GM18508 (cell line): Measurements from ENCODE around the gene RARS1.
"Not testable (repeated sequence)": the region's sequence is repeated elsewhere in the genome, so short reads cannot be mapped to it uniquely, and the experiment has no call there.

ENCODE experiments used
- ATAC-seq: cut with Tn5 transposase; IDR thresholded peaks from one replicate; pipeline ENCODE4 v1.9.1; 2021; ENCODE audit warnings: moderate number of reproducible peaks; ENCODE audit not compliant: insufficient read depth, unreplicated experiment

Gene RARS1

DNA sequence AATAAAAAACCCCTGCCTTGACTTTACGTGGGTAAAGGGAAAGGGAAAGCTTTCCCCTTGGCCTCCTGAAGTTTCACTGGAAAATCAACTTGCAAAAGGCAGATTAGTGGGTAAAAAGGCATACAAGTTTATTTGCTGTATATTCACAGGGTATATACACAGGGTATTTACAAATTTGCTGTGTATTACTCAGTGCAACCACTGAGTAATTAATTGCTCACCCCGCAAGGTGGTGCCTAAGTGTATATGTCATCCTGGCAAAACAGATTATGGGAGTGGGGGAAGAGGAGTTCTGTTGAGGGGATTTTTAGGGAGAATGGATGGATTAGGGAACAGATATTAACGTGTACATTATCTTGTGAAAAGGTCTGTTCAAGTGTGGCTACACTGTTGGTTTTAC, 7.1 kb upstream of the RARS1 start:
- ATAC-seq = no peak

- no peak for ATAC-seq
These were observed 5.7 kb upstream of the RARS1 start for GRCh38 chr5:168480601-168481000.

DNA sequence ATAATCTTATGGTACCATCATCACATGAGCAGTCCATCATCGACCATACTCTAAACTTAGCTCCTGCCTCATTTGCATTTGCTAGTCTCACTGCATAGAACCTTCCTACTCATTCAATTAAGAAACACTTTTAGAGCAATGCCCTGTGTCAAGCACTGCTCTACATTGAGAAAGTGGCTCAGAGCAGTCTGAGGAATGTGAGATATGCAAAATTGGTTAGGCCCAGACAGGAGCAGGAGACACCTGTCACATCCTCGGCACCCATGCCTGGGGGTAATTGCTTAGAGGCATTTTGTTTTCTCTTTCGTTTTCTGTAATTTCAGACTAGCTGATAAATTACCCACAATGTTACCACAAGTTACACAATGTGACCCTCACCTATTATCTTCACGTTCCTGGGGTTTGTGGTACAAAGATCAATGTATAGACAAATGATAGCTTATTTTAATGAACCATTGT, 4.9 kb upstream of the RARS1 start:
- peak; percentile 87 for ATAC-seq

DNA sequence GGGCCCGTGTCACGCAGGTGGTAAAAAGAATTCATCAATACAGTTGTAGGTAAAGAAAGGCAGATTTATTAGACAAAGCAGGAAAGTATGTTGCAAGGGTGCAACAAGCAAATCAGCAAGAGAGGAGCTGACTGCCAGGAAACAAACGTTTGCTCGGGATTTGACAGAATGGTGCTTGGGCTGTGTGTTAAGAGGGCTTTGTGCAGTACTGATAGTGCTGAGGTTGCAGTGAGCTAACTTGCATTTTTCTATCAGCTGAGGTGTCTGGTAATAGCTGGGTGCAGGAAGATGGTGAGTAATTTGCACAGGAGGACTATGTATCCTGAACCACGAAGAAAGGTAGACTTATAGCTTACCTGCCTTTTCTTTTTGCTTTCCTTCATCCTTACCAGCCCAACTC, 3.9 kb upstream of the RARS1 start:
- no peak for ATAC-seq

DNA sequence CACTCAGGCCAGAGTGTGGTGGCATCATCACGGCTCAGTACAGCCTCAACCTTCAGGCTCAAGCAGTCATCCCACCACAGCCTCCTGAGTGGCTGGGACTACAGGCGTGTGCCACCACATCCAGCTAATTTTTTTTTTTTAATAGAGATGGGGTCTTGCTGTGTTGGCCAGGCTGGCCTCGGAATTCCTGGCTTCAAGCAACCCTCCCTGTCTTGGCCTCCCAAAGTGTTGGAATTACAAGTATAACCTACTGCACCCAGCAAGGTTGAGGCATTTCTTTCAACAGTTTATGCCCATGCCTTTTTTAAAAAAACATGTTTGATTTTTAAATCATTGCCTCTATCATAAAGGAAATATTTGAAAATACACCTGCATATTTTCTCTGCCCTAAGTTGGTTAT, 2.8 kb downstream of the RARS1 start:
- ATAC-seq = no peak

DNA sequence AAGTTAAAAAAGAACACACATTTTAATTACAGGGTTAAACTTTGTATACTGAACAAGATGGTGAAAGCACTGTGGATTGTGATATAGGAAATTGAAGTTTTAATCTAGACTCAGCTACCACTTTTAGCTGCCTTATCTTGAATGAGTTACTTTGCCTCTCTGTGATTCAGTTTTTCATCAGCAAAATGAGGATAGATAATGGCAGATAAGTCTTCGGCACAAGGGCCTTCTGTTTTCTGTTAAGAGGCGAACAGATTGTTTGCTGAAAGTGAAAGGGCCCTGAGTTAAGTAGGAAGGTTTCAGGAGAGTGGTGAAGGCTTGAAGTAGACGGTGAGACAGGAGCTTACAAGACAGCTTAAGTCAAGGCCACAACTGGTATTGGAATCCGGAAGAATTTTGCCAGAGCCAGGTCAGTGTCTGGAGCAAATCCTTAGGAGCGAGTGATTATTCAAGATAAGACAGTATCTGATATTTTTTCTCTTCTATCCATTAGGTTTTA, 7.8 kb downstream of the RARS1 start:
- no peak for ATAC-seq

- ATAC-seq = no peak
These were observed 16.4 kb downstream of the RARS1 start for GRCh38 chr5:168502563-168503237.

DNA sequence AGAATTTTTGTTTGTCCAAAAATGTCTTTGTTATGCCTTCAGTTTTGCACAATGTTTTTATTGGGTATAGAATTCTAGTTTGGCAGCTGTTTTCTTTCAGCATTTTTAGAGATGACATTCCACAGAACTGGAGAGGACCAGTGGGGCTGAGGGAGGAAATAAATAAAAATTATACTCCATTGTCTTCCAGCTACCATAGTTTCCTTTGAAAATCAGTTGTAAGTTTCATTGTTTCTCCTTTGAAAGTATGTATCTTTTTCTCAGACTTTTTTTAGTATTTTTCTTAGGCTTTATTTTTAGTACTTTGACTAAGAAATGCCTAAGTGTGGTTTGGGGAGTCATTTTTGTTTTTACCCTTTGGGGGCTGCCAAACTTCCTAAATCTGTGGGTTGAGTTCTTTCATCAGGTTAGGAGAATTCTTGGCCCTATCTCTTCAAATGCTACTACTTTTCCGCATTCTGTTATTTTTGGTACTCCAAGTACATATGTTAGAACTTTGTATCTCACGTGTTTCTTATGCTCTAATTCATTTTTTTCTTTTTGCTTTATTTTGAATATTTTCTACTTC, 27.7 kb downstream of the RARS1 start:
- ATAC-seq = no peak

DNA sequence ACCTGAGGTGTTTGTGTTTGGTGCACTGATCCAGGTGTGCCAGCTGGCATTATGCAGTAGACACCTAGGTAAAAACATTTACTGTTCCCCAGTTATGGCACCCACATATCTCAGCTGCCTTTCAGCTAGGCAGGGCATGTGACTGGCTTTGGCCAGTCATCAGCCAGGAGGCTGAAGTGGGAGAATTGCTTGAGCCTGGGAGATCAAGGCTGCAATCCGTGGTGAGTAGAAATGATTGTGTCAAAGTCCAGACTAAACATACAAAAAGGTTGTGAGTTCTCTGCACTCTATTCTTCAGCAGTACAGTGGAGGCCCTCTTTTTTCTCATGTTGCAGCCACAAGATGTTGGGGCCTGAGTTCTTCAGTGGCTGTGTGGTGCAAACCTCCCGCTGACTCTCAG, 39.6 kb downstream of the RARS1 start:
- ATAC-seq = no peak

- no peak for ATAC-seq
These were observed 41.6 kb downstream of the RARS1 start for GRCh38 chr5:168527756-168528295.

DNA sequence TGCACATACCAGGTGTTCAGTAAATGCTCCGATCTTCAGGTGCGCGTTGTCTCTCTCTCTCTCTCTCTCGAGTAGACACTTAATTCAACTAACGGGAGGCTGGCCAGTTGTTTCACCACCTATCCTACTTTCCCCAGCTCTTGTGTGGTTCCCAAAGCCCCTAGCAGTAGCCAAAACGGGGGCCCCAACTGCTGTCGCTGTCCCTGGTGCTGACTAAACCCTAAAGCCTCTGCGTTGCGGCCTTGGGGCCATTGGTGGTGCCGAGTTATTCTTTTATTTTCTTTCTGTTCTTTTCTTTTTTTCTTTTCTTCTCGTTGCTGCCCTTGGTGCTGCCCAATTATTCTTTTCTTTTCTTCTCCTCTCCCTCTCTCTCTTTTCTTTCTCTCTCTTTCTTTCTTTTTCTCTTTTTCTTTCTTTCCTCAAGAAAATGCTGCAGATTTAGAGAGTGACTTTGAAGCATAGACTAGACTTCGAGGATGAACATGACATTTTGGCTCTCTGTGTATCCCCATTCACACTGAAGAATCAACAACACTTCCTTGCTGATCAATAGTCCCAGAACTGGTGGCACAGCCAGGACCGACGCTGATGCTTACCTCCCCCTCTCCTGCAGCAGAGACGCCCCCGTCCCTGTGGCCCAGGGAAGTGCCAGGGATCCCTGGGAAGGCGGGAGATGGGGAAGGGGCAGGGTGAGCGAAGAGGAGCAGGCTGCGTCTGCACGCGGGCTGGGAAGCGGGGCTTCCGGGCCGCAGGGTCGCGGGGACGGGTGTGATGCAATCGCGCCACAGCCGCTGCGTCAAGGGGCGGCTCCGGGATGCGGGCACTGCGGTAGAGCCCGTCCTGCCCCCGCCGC, 42.5 kb downstream of the RARS1 start, which contains the start of gene FBLL1:
Gene FBLL1, plus strand, starts transcription at position 785 of the 853 bp plus-strand sequence. CDS start 200 bp downstream, outside the sequence.
- no peak for ATAC-seq

DNA sequence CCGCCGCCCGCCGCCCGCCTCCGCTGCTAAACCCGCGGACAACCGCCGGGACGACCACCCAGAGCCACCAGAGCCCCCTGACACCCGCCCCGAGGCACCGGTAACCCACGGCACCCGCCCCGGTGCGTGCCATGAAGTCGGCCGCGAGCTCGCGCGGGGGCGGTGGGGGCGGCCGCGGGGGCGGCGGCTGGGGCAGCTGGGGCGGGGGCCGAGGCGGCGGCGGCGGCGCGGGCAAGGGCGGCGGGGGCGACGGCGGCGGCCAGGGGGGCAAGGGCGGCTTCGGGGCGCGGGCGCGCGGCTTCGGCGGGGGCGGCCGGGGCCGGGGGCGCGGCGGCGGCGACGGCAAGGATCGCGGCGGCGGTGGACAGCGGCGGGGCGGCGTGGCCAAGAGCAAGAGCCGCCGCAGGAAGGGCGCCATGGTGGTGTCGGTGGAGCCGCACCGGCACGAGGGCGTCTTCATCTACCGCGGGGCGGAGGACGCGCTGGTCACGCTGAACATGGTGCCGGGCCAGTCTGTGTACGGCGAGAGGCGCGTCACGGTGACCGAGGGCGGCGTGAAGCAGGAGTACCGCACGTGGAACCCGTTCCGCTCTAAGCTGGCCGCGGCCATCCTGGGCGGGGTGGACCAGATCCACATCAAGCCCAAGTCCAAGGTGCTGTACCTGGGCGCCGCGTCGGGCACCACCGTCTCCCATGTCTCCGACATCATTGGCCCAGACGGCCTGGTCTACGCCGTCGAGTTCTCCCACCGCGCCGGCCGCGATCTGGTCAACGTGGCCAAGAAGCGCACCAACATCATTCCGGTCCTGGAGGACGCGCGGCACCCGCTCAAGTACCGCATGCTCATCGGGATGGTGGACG, 43.3 kb downstream of the RARS1 start:
- no peak for ATAC-seq

DNA sequence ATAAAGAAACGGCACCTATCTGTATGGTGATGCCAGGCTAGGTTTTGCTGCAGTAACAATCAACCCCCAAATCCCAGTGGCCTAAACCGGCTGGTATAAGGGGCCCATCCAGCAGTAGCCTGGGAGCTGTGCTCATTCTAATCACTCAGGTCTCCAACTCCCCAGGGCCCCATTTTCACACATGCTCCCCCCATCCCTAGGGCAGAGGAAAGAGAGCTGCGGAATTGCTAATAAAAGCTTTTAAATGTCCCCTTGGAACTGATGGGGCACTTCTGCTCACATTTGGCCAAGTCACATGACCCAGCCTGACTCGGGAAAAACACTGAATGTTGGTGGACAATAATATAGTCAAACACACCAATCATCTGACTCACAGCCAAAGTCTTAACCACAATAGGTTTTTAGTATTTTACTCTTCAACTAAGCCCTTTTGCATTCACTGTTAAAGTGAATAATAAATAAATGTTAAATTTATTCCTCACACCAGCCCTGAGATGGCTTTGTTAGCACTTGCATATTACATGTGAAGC, 44.4 kb downstream of the RARS1 start:
- no peak for ATAC-seq

DNA sequence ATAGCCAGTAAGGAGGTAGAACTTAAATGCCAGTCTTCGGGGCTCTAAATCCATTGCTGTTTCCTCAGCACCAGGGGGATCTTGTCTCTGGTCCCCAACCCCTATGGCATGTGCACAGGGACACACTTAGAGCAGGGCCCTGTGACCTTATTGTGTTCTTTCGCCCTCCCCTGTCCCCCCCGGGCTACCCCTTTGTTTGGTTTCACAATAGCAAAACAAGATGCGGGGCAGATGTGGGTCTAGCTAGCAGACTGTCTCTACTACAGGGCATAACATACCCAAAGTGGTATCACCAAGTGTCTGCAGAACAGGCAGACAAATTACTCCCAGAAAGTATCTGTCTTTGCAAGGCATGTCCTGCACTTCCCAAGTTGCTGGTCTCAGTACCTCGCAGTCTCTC, 44.9 kb downstream of the RARS1 start:
- ATAC-seq = no peak

- no peak for ATAC-seq
These were observed 46.0 kb downstream of the RARS1 start for GRCh38 chr5:168531987-168532864.

DNA sequence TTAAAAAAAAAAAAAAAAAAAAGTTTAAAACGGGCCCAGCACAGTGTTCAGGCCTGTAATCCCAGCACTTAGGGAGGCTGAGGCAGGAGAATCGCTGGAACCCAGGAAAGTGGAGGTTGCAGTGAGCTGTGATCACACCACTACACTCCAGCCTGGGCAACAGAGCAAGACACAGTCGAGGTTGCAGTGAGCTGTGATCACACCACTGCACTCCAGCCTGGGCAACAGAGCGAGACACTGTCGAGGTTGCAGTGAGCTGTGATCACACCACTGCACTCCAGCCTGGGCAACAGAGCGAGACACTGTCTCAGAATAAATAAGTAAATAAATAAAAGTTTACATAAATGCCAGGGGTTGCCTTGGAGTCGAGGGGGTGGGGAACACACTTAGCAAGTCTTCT, 48.1 kb downstream of the RARS1 start:
- ATAC-seq = not testable (repeated sequence)

DNA sequence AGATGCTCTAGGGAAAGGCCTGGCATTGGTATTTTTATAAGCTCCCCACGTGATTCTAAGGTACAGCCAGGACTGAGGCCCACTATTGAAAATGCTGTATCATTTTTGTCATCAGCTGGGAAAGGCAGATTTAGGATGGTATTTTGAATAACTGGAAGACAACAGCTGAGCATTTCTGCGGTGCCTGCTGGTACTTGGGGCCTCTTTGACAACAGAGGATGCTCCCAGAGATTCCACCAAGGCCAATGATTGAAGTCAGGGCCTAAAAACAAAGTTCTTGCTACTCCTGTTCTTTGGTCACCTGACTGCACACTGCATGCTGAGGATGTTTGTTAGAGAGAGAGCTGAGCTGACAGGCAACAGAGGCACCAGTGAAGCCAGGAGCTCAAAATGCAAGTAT, 50.9 kb downstream of the RARS1 start:
- no peak for ATAC-seq

DNA sequence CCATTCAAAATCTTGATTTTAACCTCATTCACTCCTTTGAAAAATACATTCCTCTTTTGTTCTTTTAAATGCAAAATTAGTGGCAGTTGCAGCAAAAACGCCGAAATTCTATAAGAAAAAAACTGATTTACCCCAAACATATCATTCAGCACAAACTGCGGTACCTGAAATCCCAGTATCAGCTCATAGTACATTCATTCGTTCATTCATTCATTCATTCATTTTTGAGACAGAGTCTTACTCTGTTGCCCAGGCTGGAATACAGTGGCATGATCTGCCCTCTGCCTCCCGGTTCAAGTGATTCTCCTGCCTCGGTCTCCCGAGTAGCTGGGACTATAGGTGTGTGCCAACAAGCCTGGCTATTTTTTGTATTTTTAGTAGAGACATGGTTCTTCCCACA, 63.3 kb downstream of the RARS1 start:
- ATAC-seq = no peak

DNA sequence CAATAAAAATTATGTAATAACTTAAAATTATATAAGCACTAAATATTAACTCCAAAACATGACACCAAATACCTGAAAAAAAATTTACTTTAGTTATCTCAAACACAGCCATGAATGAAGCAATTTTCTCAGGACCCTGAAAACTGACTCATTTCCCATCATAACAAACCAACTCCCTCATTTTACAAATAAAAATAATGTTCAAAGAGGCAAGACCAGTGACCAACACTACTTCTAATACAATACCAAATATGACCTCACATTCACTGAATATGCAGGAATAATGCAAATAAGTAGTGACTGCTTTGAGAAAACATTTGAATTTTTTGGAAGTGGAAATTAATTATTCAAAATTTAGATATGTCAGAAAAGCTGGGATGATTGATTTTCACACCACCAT, 64.4 kb downstream of the RARS1 start:
- no peak for ATAC-seq
